Smooth muscle cell (in vitro differentiated cells): ENCODE data around the gene SORCS3. TPM values are rescaled to one million over a fixed set of nuclear protein-coding genes. Genes with fewer than 3 reads are reported as not detected.

Experiments used
- DNase-seq: peaks from one replicate; lab custom pipeline; 2025; ENCODE audit not compliant: unreplicated experiment; lab: John Stamatoyannopoulos, UW
- H2AFZ ChIP-seq: fragments of 200-600 bp; sonication (generic); 2 replicates; pipeline ENCODE4 v1.6.0; 2016; ENCODE audit warnings: antibody characterized with exemption, low read depth, mild to moderate bottlenecking
- H3F3A ChIP-seq: fragments of 200-600 bp; sonication (generic); 2 replicates; pipeline ENCODE4 v1.6.0; 2017; ENCODE audit warnings: antibody characterized with exemption, low read depth
- H3K27ac ChIP-seq: fragments of 200-600 bp; sonication (generic); 2 replicates; pipeline ENCODE4 v1.5.1; 2016; ENCODE audit warnings: low read depth, mild to moderate bottlenecking
- H3K27me3 ChIP-seq: fragments of 200-600 bp; sonication (generic); 2 replicates; pipeline ENCODE4 v1.6.1; 2016; ENCODE audit warnings: low read depth, mild to moderate bottlenecking
- H3K36me3 ChIP-seq: fragments of 200-600 bp; sonication (generic); 2 replicates; pipeline ENCODE4 v1.5.1; 2016; ENCODE audit warnings: low read depth
- H3K4me1 ChIP-seq: fragments of 200-600 bp; sonication (generic); 2 replicates; pipeline ENCODE4 v1.5.1; 2016; ENCODE audit warnings: low read depth
- H3K4me2 ChIP-seq: fragments of 200-600 bp; sonication (generic); 2 replicates; pipeline ENCODE4 v1.6.0; 2016; ENCODE audit warnings: mild to moderate bottlenecking
- H3K4me3 ChIP-seq: fragments of 200-600 bp; sonication (generic); 2 replicates; pipeline ENCODE4 v1.5.1; 2016; ENCODE audit warnings: mild to moderate bottlenecking
- H3K79me2 ChIP-seq: fragments of 200-600 bp; sonication (generic); 2 replicates; pipeline ENCODE4 v1.6.0; 2016; ENCODE audit warnings: low read depth, mild to moderate bottlenecking
- H3K9ac ChIP-seq: fragments of 200-600 bp; sonication (generic); 2 replicates; pipeline ENCODE4 v1.6.0; 2016; ENCODE audit warnings: low read depth
- H3K9me3 ChIP-seq: fragments of 200-600 bp; sonication (generic); replicated peaks from 2 replicates; pipeline ENCODE4 v1.5.1; 2016; ENCODE audit warnings: low read depth
- H4K20me1 ChIP-seq: fragments of 200-600 bp; sonication (generic); 2 replicates; pipeline ENCODE4 v1.6.0; 2016; ENCODE audit warnings: low read depth
- CTCF ChIP-seq: fragments of 200-600 bp; sonication (generic); IDR thresholded peaks from 2 replicates; pipeline ENCODE4 v1.5.1; 2017; ENCODE audit warnings: borderline replicate concordance, mild to moderate bottlenecking, antibody characterized with exemption; ENCODE audit not compliant: insufficient read depth, poor library complexity, severe bottlenecking
- WGBS: methylation state at CpG from one replicate; pipeline ENCODE4 v1.1.7; 2016; ENCODE audit warnings: low lambda C conversion rate; 5-methylcytosine and 5-hydroxymethylcytosine counted together
- polyA plus RNA-seq: library from polyadenylated mRNA; unstranded; fragments of >200 nt; fragmentation: Nextera tagmentation; extraction: Ambion mirVana; gene quantifications from 2 replicates; pipeline ENCODE4 v1.2.1, GENCODE V29; 2016
- total RNA-seq: library from RNA; depleted of rRNA; stranded (reverse); fragments of >200 nt; gene quantifications from 2 replicates; pipeline ENCODE4 v1.2.3, GENCODE V29; 2014

Gene SORCS3
- total and polyA plus RNA-seq, 2 experiments from 2014 or later = not detected

- no peak for TF ChIP-seq CTCF
- WGBS = 87% methylated on average over 2 of the region's 2 CpGs
- peaks cover 3% of the 10 kb centered on the region for H3K27me3 ChIP-seq
Observed at GRCh38 chr10:104980368-104980767, 339.3 kb downstream of the SORCS3 start.

GRCh38 chr10:104981995-104982394 is 340.9 kb downstream of the SORCS3 start:
- peaks cover 3% of the 10 kb centered on the region for H3K27me3 ChIP-seq

More at GRCh38 chr10:104980368-104980767, 339.3 kb downstream of the SORCS3 start:
- Histone ChIP-seq H3K9ac (no peak overlapping the region), H3K4me2 (no peak overlapping the region), H3K4me1 (no peaks in the 10 kb centered on the region), H3K9me3 (no peaks in the 10 kb centered on the region), H3K79me2 (no peaks in the 10 kb centered on the region), H2AFZ (no peak overlapping the region), H3K36me3 (no peaks in the 10 kb centered on the region), H4K20me1 (no peaks in the 10 kb centered on the region), H3K4me3 (no peak overlapping the region), H3F3A (no peaks in the 10 kb centered on the region), H3K27ac (no peak overlapping the region)
- DNase-seq = no peak

GRCh38 chr10:104988686-104989085 is 347.6 kb downstream of the SORCS3 start:
- Histone ChIP-seq H3K4me3 (no peak overlapping the region), H3K79me2 (no peaks in the 10 kb centered on the region), H3K27me3 (peaks cover 2% of the 10 kb centered on the region), H3K4me1 (no peaks in the 10 kb centered on the region), H2AFZ (no peak overlapping the region), H3K9me3 (no peaks in the 10 kb centered on the region), H3K9ac (no peak overlapping the region), H3K4me2 (no peak overlapping the region), H3F3A (no peaks in the 10 kb centered on the region), H4K20me1 (no peaks in the 10 kb centered on the region), H3K36me3 (no peaks in the 10 kb centered on the region), H3K27ac (no peak overlapping the region)
- DNase-seq = no peak
- 97% methylated on average over 1 of the region's 1 CpG for WGBS
- no peak for TF ChIP-seq CTCF

More at GRCh38 chr10:104981995-104982394, 340.9 kb downstream of the SORCS3 start:
- H3K36me3 ChIP-seq = no peaks in the 10 kb centered on the region
- no peak for DNase-seq
- no peak overlapping the region for H3K27ac ChIP-seq
- no peaks in the 10 kb centered on the region for H3K79me2 ChIP-seq
- no peak overlapping the region for H2AFZ ChIP-seq
- no peaks in the 10 kb centered on the region for H3F3A ChIP-seq
- H3K9ac ChIP-seq = no peak overlapping the region
- no peak overlapping the region for H3K4me2 ChIP-seq
- no peaks in the 10 kb centered on the region for H3K9me3 ChIP-seq
- no peaks in the 10 kb centered on the region for H3K4me1 ChIP-seq
- H4K20me1 ChIP-seq = no peaks in the 10 kb centered on the region
- no peak overlapping the region for H3K4me3 ChIP-seq
- 73% methylated on average over 4 of the region's 4 CpGs for WGBS
- no peak for TF ChIP-seq CTCF

- H3K27me3 ChIP-seq = peaks cover 8% of the 10 kb centered on the region
- H3K4me1 ChIP-seq = no peaks in the 10 kb centered on the region
- no peak overlapping the region for H3K4me3 ChIP-seq
- no peaks in the 10 kb centered on the region for H3K36me3 ChIP-seq
- no peak overlapping the region for H3K4me2 ChIP-seq
- no peak overlapping the region for H3K9ac ChIP-seq
- no peak overlapping the region for H3K27ac ChIP-seq
- no peaks in the 10 kb centered on the region for H3K79me2 ChIP-seq
- no peaks in the 10 kb centered on the region for H4K20me1 ChIP-seq
- no peaks in the 10 kb centered on the region for H3K9me3 ChIP-seq
- DNase-seq = no peak
- no peaks in the 10 kb centered on the region for H3F3A ChIP-seq
- TF ChIP-seq CTCF = no peak
- no peak overlapping the region for H2AFZ ChIP-seq
Observed at GRCh38 chr10:104989880-104990279, 348.8 kb downstream of the SORCS3 start.
